ENCODE data around the gene NR5A1.

Gene NR5A1

DNA sequence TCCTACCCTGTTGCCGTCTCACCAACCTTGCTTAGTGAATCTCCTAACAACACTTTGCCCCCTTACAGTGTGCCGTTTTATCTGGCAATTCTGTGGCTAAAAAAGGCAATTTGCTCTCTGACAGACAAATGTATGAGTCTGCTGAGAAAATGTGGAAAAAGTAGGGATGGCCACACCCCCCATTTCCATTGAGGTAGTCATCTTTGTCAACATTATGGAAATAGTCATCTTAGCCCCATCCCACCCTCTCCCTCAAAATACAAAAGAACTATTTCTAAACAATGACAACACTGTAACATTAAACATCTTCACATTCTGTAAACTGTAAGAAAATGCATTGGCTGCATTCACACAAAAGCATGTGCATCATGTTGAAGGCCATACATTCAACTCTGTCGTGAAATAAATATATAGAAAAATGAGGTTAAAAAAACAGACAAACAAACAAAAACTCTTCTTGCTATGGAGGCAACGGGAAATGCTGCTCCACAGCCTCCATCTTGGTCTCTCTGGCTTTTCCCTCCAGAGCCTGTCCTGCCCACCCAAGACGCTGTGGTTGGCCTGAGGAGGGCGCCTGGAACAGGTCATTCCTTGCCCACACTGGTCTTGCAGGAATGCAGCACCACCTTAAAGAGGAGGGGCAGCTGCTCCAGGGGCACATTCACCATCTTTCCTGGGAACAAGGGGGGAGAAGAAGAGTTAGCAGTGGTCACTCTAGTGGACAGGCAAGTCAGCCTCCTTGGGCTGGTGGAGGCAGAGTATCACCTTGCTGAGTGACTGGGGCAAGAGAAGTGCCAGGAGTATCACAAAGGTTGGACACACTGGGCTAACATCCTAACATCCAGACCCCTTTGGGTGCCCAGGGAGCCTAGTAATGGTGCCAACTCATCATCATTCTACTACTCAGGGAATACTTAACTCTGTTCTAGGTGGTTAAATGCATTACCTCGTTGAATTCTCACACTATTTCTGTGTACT lies 15.2 kb upstream of the NR5A1 start:
- in situ Hi-C loops (cut with HindIII; ENCODE audit: low pct_ligation_motif_present, low sequenced_read_pairs), result no loop called here
- DNase-seq, result no peak
- Histone ChIP-seq H3K4me3 (ENCODE audit: low read depth, low read length) (no peak overlapping the region), H3K27ac (no peak overlapping the region), H3K36me3 (replicated peaks) (no peaks in the 10 kb centered on the region), H3K27me3 (replicated peaks) (no peaks in the 10 kb centered on the region)
- TF ChIP-seq, protein P1, sequence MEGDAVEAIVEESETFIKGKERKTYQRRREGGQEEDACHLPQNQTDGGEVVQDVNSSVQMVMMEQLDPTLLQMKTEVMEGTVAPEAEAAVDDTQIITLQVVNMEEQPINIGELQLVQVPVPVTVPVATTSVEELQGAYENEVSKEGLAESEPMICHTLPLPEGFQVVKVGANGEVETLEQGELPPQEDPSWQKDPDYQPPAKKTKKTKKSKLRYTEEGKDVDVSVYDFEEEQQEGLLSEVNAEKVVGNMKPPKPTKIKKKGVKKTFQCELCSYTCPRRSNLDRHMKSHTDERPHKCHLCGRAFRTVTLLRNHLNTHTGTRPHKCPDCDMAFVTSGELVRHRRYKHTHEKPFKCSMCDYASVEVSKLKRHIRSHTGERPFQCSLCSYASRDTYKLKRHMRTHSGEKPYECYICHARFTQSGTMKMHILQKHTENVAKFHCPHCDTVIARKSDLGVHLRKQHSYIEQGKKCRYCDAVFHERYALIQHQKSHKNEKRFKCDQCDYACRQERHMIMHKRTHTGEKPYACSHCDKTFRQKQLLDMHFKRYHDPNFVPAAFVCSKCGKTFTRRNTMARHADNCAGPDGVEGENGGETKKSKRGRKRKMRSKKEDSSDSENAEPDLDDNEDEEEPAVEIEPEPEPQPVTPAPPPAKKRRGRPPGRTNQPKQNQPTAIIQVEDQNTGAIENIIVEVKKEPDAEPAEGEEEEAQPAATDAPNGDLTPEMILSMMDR (IDR thresholded peaks at IDR 0.05; ENCODE audit: low read depth, low read length, missing control alignments), result peak; percentile 30

DNA sequence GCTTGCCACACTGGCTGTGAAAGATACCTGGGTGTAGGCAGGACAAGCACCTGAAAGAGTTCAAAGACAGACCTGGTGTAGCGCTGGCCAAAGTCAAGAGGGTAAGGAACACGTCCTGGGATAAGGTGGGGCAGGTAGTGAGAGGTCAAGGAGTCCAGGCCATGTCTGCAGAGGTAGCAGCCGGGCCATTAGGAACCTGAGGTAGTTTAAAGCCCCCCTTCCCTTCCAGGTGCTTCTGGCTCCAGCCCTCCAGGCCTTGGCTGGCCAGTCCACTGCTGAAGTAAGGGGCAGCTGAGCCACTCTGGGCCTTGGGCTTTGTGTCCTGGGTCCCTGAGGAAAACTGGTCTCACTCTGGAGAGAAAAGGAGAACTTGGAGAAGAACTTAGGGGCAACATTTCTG lies 13.9 kb upstream of the NR5A1 start:
- in situ Hi-C loops (cut with HindIII; ENCODE audit: low pct_ligation_motif_present, low sequenced_read_pairs), result no loop called here
- no peaks in the 10 kb centered on the region for H3K27me3 ChIP-seq (replicated peaks)
- no peaks in the 10 kb centered on the region for H3K36me3 ChIP-seq (replicated peaks)
- H3K27ac ChIP-seq, result no peak overlapping the region
- DNase-seq, result no peak
- TF ChIP-seq, protein P1 (IDR thresholded peaks at IDR 0.05; ENCODE audit: low read depth, low read length, missing control alignments), result no peak
- no peak overlapping the region for H3K4me3 ChIP-seq (ENCODE audit: low read depth, low read length)

DNA sequence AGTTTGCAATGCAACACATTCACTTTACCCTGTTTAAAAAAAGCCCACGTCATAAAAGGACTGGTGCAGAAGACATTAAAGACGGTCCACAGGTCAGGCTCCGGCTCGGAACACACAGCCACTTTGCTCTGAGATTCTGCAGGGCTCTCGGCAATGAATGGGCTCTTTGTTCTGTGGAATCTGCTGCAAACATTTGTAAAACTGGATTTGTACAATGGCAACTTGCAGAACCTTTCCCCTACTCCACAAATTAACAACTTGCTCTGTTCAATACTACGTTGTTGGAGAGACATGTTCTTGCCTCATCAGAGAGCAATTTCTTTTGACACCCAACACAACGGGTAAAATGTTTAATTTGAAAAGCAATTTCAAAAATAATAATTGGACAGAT lies 13.0 kb upstream of the NR5A1 start:
- in situ Hi-C loops (cut with HindIII; ENCODE audit: low pct_ligation_motif_present, low sequenced_read_pairs), result no loop called here
- DNase-seq, result no peak
- TF ChIP-seq, protein P1 (IDR thresholded peaks at IDR 0.05; ENCODE audit: low read depth, low read length, missing control alignments), result no peak
- Histone ChIP-seq H3K36me3 (replicated peaks) (no peaks in the 10 kb centered on the region), H3K27ac (no peak overlapping the region), H3K27me3 (replicated peaks) (no peaks in the 10 kb centered on the region), H3K4me3 (ENCODE audit: low read depth, low read length) (no peak overlapping the region)

DNA sequence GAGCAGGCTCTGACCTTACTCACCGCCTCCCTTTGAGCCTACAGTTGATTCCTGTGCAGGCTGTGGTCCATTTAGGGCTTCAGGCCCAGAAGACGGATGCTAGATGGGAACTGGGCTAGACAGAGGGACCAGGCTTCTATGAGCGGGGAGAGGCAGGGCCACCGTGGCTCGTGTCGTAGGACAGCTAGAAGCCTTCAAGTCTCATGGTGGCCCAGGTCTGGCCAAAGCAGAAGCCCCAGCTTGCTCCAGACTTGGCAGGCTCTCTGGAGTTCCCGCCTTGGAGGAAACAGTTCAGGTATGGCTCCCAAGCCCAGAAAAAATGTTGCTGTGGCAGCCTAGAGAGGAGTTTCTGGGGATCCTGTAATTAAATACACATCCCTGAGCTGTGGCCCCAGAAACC lies 10.9 kb upstream of the NR5A1 start:
- TF ChIP-seq, protein P1 (IDR thresholded peaks at IDR 0.05; ENCODE audit: low read depth, low read length, missing control alignments), result no peak
- no peak overlapping the region for H3K27ac ChIP-seq
- H3K4me3 ChIP-seq (ENCODE audit: low read depth, low read length), result no peak overlapping the region
- peaks cover 2% of the 10 kb centered on the region for H3K27me3 ChIP-seq (replicated peaks)
- in situ Hi-C loops (cut with HindIII; ENCODE audit: low pct_ligation_motif_present, low sequenced_read_pairs), result no loop called here
- no peak for DNase-seq
- no peaks in the 10 kb centered on the region for H3K36me3 ChIP-seq (replicated peaks)

GRCh38 chr9:124517600-124517999 lies 10.4 kb upstream of the NR5A1 start:
- in situ Hi-C loops (cut with HindIII; ENCODE audit: low pct_ligation_motif_present, low sequenced_read_pairs), result no loop called here
- TF ChIP-seq, protein P1 (IDR thresholded peaks at IDR 0.05; ENCODE audit: low read depth, low read length, missing control alignments), result no peak
- no peaks in the 10 kb centered on the region for H3K36me3 ChIP-seq (replicated peaks)
- peaks cover 2% of the 10 kb centered on the region for H3K27me3 ChIP-seq (replicated peaks)
- DNase-seq, result no peak
- H3K27ac ChIP-seq, result no peak overlapping the region
- H3K4me3 ChIP-seq (ENCODE audit: low read depth, low read length), result no peak overlapping the region
